NOMO-1 treated with DMSO at 0.1 percent for 48 hours (cell line): ENCODE data around the gene DPEP2.

Source experiments
- DNase-seq: peaks from one replicate; lab custom pipeline; 2025; ENCODE audit not compliant: unreplicated experiment; lab: John Stamatoyannopoulos, UW

Gene DPEP2

DNA sequence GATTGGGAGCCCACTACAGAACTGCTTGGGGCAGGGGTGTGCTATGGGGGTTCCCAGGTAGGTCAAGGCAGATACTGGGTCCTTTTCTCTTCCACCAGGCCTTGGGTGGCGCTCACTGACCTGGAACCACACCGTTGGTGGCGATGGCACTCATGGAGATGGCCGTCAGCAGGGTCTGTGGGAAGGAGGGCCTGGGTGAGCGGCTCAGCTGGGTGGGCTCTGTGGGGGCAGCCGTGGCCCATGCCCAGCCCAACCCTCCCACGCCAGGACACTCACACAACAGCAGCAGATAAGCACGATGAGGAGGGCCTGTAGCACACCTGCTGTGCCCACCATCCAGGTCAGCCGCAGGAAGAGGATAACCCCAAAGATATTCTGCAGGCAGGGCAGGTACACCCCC lies 41.7 kb downstream of the DPEP2 start:
- DNase-seq, result no peak

DNA sequence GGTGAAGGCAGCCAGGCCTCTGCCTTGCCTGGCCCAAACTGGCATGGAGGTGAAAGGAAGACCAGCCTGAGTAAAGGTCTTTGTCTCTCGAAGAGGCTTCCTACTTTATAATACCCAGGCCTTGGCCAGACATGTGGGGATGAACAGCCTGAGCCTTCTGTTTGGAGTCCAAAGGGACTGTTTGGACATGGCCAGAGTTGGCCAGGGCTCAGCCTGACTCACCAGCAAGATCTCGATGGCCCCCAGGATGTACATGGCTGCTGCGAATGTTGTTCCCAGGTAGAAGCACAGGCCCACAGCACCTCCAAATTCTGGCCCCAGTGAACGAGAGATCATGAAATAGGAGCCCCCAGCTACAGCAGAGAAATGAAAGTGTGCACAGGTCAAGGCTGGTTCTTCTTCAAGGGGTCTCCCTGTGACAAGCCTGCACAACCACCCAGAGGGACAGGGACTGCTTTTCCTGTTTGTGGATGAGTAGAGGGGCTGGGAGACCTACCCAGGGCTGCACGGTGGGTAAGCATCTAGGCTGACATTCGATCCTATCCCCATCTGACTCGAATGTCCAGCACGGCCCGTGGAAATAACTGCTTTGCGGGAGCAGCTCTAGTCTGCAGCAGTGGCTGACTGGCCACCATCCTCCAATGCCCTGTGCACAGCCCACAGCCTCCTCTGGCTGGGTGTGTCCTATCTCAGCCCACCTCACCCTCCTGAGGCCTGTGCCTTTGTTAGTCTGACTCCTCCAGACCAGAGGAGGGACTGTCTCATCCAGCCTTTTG lies 44.7 kb downstream of the DPEP2 start:
- DNase-seq, result no peak

DNA sequence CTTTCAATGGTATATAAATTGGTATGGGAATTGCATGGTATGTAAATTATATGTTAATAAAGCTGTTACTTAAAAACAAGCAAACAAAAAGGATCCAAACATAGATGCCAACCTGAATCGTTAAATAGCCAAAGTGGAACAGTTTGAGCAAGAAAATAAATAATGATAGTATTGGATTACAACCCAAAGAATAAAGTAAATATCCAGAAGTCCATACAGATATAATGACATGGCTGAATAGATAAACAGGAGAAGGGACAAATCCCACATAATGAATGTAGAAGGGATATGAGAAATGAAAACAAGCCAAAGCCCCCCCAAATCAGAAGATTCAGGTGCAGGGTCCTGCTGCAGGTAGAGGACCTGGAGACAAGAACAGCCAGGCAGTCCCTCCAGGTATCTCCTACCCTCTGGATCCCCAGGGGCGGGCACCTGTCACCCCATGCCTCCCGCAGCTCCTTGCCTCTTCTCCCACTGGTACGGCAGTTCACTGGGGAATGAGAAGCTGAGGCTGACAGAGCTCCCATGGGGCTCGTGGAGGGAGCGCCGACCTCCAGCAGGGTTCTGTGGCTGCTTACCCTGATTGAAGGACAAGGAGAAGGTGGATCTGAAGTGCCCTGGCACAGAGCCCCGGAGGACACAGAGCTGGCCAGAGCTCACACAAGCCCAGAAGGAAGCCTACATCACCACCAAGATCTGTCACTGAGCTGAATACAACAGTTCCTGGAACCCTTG lies 45.5 kb downstream of the DPEP2 start:
- no peak for DNase-seq

DNA sequence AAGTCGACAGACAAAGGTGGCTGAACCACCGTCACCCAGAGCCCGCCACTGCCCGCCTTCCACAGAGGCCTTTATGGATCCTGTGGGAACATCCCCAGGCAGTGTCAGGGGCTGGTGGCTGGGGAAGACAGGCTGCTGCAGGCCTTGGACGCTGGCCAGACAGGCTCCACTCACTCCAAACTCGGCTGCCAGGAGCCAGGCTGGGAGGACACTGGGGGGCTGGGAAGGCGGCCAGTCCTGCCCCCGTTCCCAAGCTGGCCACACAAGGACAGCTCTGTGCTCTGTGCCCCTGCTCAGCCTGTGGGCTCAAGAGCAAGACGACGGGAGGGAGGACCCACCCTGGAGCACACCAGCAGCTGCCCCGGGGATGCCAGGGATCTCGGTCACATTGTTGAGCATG lies 47.8 kb downstream of the DPEP2 start:
- DNase-seq, result no peak

DNA sequence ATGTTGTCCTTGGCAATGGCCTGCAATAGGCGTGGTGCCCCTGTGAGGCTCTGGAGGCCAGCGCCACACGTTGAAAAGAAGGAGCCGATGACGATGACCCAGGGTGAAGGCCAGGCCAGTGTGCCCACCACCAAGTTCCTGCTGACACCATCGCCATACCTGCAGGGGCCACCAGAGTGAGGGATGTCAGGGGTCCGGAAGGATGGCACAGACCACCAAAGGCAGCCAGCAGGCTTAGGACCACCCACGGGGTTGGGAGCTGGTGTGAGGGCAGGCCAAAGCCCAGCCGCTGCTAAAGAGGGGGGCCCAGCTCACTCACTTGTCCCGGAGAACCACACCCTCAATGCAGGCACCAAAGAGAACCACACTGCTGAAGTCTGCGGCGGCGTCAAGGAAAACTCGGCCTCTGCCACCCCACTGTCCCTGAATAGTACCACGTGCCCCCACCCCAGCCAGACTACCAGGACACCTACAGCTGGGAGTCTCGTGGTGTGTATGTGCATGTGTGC lies 48.9 kb downstream of the DPEP2 start:
- DNase-seq, result no peak

DNA sequence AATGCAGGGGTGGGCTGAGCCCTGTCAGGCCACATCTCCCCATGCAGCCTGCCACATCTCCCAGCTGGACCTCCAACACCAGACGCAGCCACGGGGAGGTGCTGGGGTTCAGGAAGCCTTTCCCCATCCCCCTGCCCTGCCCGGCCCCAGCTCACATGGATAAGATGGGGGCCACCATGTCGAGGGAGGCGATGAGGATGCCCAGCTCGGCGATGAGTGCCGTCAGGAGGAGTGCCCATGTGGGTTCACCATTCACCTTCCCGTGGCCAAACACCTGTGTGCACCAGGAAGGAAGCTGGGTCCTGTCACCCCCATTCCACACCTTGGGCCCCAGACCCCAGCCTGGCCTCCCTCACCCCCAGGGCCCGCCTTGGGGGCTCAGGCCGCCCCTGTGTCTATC lies 49.6 kb downstream of the DPEP2 start:
- no peak for DNase-seq

DNA sequence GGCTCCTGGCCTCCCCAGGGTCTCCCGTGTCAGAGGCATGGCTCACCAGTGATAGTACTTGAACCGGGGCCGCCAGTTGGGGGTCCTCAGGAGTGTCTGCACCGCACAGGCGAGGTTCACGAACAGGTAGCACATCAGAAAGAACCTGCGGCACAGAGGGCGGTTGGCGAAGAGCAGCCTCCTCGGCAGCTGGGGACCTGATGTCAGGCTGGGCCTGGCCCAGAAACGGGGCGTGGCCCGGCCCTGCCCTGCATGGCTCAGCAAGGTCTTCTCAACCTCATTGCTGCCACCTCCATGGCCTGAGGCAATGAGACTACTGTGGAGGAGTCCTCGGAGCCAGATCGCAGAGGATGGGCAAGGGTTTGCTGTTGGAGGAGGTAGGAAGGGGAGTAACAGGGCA lies 51.3 kb downstream of the DPEP2 start:
- DNase-seq, result no peak

DNA sequence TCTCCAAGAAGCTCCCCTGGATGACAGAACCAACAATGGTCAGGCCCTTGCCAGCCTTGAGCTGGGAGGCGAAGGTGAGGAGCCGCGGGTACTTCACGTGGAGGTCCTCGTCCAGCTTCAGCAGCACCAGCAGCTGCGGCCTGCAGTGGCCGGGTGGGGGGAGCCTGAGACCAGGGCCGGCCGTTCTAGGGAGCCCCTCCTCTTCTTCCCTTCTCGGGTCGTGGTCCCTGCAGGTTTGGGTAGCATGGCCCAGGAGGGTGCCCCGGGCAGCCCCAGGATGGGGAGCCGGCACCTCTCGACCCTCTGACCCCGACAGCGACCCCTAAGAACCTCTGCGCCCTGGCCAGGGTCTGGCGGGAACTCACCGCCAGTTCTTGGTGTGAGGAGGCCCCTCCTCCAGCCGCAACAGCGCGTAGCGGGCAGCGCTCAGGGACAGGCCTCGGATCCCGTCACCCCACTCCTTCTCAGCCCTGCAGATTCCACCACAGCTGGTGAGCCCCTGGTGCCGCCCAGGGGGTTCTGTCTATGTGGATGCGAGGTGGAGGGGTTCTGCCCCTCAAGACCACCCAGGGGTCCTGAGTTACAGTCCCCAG lies 52.2 kb downstream of the DPEP2 start:
- no peak for DNase-seq

DNA sequence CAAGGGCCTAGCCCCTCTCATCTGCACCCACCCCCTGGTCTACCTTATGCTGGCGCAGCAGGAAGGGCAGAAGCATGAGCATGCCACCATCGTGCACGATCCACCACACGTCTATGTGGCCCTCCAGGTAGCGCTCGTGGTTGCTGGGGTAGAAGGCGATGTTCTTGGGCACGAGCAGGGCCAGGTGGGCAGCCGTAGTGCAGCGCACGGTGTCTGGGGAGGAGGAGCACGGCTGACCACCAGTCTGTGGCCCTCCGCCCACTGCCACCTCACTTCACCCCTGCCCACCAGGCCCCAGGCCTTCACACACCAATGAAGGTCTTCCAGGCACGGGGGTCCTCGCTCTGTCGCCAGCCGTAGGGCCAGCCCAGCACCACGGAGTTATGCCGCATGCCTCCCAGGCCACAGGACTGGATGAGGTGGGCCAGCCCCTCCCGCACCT lies 53.1 kb downstream of the DPEP2 start:
- DNase-seq, result no peak

DNA sequence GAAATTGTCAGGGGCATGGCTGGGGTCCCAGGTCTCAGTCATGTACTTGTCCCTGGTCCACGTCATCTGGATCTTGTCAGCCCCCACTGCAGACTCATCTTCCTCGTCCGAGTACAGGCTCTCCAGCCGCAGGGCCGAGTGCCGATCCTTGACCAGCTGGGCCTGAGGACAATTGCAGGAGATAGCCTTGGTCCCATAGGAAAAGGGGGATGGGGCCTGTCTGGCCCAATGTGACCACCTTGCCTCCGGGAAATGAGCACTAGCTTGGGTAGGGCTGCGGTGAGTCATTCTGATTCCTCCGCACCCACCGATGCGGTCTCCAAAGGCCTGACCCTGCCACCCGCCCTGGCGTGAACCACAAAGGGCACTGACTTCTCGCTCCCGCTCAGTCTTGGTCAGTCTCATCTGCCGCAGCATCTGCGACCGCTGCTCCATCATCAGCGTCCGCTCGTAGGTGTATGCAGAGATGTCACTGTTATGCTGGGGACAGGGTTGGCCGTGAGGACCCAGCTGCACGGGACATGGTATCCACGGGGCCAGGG lies 53.8 kb downstream of the DPEP2 start:
- DNase-seq, result no peak

DNA sequence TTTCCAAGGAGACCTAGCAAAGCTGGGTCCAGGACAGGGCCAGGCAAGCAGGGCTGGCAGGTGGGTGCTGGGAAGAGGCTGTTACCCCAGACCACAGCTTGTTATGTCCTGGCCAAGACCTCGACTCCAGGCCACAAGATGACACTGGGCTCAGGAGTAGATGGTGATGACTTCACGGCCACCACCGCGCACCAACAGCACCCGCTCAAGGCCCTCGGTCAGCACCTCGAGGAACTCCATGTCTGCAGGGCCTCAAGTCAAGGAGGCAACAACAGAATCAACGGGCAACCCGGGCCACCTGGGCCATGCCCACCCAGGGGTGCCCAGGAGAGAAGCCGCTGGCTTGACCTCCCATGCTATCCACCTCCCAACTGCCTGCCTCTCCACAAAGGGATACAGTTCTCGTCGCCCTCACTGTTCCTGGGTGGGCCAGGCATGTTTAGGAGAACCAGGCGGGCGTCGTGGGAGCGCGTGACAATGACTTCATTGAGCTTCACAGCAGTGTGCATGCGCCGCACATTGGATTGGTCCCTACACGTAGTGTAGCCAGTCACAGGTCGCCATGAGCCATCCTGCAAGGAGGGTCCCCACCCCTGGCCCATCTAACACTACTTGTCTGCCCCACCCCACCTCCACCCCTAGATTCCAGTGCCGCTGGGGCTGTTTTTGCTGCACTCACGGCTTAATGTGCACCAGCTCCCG lies 54.4 kb downstream of the DPEP2 start:
- DNase-seq, result no peak

DNA sequence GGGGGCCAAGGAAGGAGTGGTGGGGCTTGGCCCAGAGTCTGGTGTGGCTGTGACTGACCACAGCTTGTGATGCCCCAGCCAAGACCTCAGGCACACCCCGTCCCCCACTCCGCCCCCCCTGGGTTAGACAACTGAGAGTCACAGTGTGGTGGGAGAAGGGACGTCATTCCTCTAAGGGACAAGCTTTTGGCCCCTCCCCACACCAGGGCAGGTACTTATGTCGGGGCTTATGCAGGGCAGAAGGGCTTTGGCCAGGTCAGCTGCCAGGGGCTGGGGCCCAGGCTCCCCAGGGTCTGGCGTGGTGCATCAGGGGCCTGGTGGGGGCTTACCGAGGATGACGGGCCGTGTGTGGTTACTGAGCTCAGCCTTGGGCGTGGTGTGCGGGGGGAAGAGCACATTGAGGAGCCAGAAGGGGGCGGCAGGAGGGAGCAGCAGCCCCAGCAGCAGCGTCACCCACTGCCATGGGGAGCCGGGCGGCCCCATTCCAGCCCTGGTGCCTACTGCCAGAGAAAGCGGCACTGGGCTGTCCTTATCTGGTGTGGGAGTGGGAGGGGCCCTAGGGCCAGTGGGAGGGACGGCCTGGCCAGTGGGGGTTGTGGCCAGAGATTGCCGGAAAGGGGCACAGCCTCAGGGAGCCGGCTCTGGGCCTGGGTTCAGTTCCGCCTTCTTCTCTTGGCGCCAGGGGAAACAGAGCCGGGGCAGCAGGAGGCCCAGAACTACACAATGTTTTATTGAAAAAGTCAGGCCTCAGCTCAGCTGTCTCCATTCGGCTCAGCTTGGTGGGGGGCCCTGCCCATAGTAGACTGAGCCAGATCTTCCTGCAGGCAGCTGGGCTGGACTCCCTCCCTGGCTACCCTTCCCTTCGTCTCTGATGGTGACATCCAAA lies 55.4 kb downstream of the DPEP2 start, which contains the start of gene LCAT:
Gene LCAT, minus strand, starts transcription at position 502 of the 886 bp plus-strand sequence. Its CDS starts 19 bp downstream, at position 483.
- DNase-seq, result peak; percentile 59

DNA sequence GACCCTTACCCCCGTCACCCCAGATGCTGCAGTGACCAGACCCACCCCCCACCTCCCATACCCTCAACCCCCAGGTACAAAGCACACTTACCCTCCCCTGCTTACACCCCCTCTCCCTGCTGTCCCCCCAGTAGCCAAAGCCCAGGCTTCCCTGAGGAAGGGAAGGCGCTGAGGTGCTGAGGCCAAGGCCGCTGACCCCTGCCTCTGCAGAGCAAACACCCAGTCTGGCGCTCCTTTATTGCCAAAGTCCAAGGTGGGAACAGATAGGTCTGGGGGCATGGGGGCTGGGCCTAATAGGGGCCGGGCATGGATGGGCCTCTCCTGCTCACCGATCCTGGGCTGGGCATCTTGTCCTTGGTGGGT lies 56.0 kb downstream of the DPEP2 start:
- DNase-seq, result no peak

DNA sequence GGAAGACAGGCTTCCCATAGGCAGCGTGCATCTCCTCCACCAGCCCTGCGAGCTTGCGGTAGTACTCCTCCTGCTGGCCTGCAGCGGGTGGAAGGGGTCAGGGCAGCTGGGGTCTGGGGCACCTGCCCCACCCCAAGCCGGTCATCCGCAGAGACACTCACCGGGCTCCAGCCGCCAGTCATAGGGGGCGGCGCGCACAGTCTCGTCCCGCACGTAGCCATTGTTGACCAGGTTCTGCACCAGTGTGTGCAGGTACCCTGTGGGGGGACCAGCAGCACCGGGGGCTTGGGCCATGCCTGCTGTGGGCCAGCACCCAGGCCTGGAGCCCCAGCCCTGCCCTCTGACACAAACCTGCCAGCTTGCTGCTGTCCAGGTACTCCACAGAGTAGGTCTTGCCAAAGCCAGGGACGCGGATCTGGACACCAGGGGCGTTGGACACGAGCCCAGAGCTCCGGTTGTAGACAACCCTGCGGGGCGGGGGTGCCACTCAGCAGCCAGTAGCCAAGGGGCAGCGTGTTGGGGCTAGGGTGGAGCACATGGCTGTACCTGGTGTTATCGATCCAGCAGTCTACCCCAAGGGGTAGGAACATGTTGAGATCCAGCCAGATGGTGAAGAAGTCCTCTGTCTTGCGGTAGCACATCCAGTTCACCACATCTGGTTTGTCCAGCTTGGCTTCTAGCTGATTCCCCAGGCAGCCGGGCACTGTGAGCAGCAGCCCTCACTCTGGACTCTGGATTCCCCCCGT lies 56.6 kb downstream of the DPEP2 start:
- DNase-seq, result no peak

DNA sequence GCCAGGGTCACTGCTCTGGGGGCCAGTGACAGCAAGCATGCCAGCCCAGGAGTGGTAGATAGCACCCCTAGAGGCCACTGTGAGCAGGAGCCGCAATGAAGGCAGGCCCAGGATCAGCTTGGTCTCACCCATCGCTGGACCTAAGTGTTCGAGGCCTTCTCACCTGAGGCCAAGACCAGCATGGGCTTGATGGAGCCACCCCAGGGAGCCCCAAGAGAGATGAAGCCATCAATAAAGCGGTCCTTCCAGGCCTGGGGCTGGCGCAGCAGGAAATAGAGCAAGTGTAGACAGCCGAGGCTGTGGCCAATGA lies 57.1 kb downstream of the DPEP2 start:
- no peak for DNase-seq

DNA sequence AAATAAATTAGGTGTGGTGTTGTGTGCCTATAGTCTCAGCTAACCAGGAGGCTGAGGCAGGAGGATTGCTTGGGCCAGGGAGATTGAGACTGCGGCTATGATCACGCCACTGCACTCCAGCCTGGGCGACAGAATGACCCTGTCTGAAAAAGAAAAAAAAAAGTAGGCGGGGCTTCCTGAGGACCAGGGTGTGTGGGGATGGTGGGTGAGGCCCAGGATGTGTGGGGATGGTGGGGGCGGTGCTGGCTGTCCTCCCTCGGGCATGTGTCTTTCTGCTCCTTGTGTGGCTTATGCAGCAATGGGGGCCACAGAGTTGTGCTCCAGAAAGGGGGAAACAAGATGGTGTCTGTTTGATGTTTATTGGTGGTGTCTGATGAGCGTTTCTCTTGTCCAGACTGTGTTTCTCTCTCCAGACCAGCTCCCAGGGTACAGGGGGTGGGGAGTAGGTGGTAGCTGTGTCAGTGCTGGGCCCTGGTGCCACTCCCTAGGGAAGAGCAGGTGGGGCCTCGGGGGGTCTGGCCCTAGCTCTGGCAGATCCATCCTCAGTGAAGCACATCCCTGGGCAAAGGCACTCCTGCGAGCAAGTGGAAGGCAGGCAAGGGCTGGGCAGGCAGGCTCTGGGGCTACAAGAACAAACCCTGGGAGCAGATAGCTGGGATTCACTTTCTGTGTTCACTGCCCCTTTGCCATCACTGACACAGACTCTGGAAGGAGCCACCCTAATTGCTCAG lies 57.6 kb downstream of the DPEP2 start:
- DNase-seq, result no peak

DNA sequence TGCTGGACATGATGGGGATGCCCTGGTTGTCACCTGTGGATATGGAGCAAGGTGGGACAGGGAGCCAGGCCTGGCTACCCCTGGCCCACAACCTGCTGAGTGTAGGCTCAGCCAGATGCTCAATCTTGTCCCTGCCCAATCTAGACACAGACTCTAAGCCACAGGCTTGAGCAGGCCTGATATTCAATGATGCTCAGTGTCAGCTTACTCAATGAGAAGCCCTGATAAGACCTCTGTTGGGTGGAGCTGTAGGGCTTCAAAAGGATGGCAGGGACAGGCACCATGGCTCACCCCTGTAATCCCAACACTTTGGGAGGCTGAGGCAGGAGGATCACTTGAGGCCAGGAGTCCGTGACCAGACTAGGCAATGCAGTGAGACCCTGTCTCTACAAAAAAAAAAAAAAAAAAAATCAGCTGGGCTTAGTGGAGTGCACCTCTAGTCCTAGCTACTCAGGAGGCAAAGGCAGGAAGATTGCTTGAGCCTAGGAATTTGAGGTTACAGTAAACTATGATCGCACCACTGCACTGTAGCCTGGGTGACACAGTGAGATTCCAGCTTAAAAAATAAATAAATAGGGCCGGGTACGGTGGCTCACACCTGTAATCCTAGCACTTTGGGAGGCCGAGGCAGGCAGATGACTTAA lies 58.7 kb downstream of the DPEP2 start:
- DNase-seq, result no peak
